ENCODE results near the gene GYPA. TPM values are rescaled to one million over a fixed set of nuclear protein-coding genes. Genes with fewer than 3 reads are reported as not detected.
"Not testable (repeated sequence)": the region's sequence is repeated elsewhere in the genome, so short reads cannot be mapped to it uniquely, and the experiment has no call there.

The GYPA gene
- total and polyA plus RNA-seq, 4 donors, result 2.6 to 27.3 (median 6.7) TPM

DNA sequence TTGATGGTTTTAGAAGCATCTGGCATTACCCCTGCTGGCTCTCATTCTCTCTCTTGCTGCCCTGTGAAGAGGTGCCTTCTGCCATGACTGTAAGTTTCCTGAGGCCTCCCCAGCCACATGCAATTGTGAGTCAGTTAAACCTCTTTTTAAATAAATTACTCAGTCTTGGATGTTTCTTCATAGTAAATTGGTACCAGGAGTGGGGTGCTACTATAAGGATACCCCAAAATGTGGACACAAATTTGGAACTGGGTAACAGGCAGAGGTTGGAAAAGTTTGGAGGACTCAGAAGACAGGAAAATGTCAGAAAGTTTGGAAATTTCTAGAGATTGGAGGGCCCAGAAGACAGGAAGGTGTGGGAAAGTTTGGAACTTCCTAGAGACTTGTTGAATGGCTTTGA is 79.0 kb downstream of the GYPA start:
- not testable (repeated sequence) for H3K27ac ChIP-seq (ENCODE audit: low read depth, low read length); DNase-seq (ENCODE audit: low read depth in 4 of 6, low spot score in 6 of 6); H3K4me1 ChIP-seq (ENCODE audit: control insufficient read depth, insufficient read depth, low read length); H3K36me3 ChIP-seq (ENCODE audit: control insufficient read depth, insufficient read depth, low read length); H3K4me3 ChIP-seq (ENCODE audit: low read depth, low read length); H3K27me3 ChIP-seq (ENCODE audit: control insufficient read depth, insufficient read depth, low read length); H3K9me3 ChIP-seq (ENCODE audit: control insufficient read depth, insufficient read depth, low read length)

DNA sequence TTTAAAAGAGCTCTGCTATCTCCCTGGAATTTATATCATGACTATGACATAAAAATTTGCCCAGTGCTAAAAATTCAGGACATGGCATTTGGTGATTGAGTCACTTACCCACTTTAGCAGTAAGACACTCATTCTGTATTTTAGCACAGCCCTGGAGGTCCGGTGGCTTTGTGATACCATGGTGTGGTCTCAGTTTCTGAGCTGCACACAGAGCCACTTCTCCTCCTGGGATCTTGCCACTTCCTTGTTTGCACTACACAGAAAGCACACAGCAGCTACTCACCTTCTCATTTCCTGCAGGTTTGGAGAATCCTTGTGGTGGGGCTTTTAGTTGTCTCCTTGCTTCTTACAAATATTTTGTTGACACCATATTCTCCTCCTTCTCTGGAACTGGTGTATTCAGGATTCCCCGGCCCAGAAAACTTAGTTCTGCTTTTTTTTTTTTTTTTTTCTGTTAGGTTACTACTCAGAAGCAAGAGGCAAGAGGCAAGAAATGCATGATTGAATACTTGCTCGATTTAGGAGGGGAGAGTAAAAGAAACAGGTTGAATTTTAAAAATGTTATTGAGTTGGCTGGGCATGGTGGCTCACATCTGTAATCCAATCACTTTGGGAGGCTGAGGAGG is 80.2 kb downstream of the GYPA start:
- H3K4me3 ChIP-seq (ENCODE audit: low read depth, low read length); H3K36me3 ChIP-seq (ENCODE audit: control insufficient read depth, insufficient read depth, low read length); H3K4me1 ChIP-seq (ENCODE audit: control insufficient read depth, insufficient read depth, low read length); H3K9me3 ChIP-seq (ENCODE audit: control insufficient read depth, insufficient read depth, low read length); H3K27ac ChIP-seq (ENCODE audit: low read depth, low read length); DNase-seq (ENCODE audit: low read depth in 4 of 6, low spot score in 6 of 6); H3K27me3 ChIP-seq (ENCODE audit: control insufficient read depth, insufficient read depth, low read length): not testable (repeated sequence)
- WGBS (ENCODE audit: insufficient coverage), result 80% methylated on average over 3 of the region's 3 CpGs

Other genes starting within 250 kb of the GYPA start
- 1 to 10 TPM; 1.2 to 3.0 TPM for gene GYPE, start 235.2 kb downstream of the GYPA start, total RNA-seq
- 1 to 10 TPM; 2.7 to 2.9 TPM for gene GYPE, start 235.2 kb downstream of the GYPA start, polyA plus RNA-seq (ENCODE audit: insufficient read length in 2 of 2)
- gene GYPB, start 121.3 kb downstream of the GYPA start, total RNA-seq, result 10 to 100 TPM; 11.0 to 44.1 TPM
- gene GYPB, start 121.3 kb downstream of the GYPA start, polyA plus RNA-seq (ENCODE audit: insufficient read length in 2 of 2), result 1 to 10 TPM in 1 of 2 donors, not detected in 1; 1.7 TPM